Stimulated activated CD4-positive, alpha-beta T cell treated with anti-CD3 and anti-CD28 coated beads, Interleukin-15, amount 100 ng/mL, for 24 hours (primary cell): ENCODE data around the gene PTPRM.
"Not testable (repeated sequence)": the region's sequence is repeated elsewhere in the genome, so short reads cannot be mapped to it uniquely, and the experiment has no call there.

Source experiments
- DNase-seq: peaks from one replicate; pipeline ENCODE4 v3.0.0-alpha.2; 2020

Gene PTPRM

DNA sequence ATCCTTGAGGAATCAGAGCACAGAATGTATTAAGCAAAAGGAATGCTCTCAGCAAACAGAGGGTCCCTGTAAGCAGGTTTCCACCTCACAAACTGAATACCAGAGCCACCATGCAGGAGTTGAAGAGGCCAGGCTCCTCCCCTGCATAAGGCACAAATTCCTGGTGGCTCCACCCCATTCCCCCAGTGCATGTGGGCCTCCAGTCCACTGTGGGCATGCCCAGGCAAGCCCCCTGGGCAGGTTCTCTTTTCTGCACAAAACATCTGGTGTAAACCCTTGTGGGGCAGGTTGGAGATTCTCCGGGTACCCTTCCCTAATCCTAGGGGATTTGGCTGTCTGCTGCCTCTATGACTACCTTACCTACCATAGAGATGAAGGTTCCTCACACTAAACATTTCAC lies 166.5 kb downstream of the PTPRM start:
- no peak for DNase-seq

DNA sequence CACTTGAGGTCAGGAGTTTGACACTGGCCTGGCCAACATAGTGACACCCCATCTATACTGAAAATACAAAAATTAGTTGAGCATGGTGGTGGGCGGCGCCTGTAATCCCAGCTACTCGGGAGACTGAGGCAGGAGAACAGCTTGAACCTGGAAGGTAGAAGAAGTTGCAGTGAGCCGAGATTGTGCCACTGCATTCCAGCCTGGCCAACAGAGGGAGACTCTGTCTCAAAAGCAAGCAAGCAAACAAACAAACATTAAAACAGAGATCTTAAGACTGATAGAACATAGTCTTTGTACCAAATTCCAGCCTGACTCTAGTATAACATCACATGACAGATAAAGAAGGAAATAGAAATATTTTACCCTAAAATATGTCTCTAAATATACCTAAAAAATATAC lies 168.1 kb downstream of the PTPRM start:
- DNase-seq, result no peak

GRCh38 chr18:7735626-7736175 lies 168.6 kb downstream of the PTPRM start:
- DNase-seq, result no peak

GRCh38 chr18:7736526-7736925 lies 169.4 kb downstream of the PTPRM start:
- not testable (repeated sequence) for DNase-seq

GRCh38 chr18:7737550-7737949 lies 170.4 kb downstream of the PTPRM start:
- no peak for DNase-seq

- DNase-seq, result no peak
Observed at GRCh38 chr18:7740821-7741220, 173.7 kb downstream of the PTPRM start.

DNA sequence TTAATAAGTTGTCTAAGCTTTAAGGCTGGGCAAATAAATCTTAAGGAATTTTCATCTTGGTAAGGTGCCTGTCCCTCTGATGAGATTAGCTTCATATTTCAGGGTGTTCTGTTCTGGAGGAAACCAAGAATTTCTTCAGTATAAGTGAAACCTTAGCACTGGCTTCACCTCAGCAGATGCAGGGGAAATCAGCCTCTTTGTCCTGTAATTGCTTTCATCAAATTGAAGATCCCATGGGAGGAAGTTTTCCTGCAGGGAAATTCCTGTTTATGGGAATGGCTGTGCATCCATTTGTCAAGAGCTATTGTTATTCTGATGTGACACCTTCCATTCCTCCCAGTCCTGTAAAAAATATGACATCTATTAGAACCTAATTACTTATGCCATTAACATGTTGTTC lies 174.5 kb downstream of the PTPRM start:
- no peak for DNase-seq

GRCh38 chr18:7742224-7742623 lies 175.1 kb downstream of the PTPRM start:
- no peak for DNase-seq

DNA sequence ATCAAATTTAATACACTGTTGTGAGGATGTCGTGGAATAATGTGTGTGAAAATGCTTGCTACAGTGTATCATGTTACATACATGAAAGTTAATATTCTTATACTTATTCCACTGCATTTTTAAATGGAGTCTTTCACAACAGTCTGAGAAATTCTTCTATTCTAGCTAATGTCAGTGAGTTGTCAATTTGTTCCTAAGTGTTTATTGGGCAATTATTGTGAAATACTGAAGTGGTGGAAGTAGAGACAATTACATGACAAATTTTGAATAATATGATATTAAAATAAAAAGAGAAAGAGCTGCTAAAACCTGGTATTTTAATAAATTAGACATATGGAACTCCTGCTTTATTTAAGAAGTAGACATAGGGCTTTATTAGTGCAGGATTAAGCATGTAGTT lies 176.1 kb downstream of the PTPRM start:
- no peak for DNase-seq

- DNase-seq, result no peak
Observed at GRCh38 chr18:7746106-7746505, 179.0 kb downstream of the PTPRM start.

GRCh38 chr18:7748251-7749007 lies 181.3 kb downstream of the PTPRM start:
- no peak for DNase-seq

- no peak for DNase-seq
Observed at GRCh38 chr18:7749008-7749405, 181.9 kb downstream of the PTPRM start.

DNA sequence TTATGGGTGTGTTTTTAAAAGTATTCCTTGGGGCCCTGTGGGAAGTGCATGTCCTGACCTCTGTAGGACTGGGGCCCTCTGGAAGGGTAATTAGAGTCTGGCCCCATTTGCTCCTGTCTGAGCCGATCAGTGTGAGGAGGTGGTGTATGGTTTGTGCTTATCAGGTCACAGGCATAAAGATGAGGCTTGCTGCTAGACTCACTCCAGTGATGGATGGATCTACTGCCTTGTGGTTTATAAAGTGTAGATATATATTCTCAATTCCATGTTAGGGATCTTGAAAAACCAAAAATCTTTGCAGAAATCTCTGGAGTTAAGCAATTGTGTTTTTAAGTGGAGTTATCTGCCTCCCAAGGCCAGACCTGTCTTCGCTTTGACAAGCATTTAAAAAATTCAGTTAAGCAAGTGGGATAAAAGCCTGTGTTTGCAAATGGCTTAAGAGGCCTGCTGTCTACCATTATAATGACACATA lies 182.4 kb downstream of the PTPRM start:
- no peak for DNase-seq

DNA sequence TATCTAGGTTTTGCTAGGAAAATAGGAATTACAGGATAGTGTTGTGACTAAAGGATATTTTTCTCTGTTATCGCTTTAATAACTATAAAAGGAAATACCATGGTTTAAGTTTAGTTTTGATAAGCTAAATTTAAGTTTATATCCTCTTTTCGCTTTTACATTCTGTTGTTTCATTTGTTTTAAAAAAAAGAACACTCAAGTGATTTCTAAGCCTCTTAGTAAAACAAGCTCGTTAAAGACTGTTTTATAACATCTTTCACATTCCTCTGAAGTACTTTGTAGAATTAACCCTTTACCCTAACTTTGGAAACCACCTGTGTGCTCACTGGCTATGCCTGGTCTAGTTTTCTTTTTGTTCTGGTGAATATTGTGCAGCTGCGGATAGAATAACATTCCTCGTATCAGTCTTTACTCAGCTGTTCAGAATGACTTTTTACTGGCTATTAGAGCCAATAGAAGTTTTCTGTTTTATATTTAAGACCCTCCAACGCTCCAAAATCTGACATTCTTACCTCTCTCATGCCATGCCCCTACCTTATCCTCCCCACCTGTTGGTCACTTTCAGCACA lies 183.1 kb downstream of the PTPRM start:
- DNase-seq, result no peak

- DNase-seq, result no peak
Observed at GRCh38 chr18:7750966-7751365, 183.8 kb downstream of the PTPRM start.

- no peak for DNase-seq
Observed at GRCh38 chr18:7754258-7754657, 187.1 kb downstream of the PTPRM start.

GRCh38 chr18:7754725-7755181 lies 187.6 kb downstream of the PTPRM start:
- DNase-seq, result no peak

GRCh38 chr18:7755753-7756475 lies 188.8 kb downstream of the PTPRM start:
- no peak for DNase-seq

DNA sequence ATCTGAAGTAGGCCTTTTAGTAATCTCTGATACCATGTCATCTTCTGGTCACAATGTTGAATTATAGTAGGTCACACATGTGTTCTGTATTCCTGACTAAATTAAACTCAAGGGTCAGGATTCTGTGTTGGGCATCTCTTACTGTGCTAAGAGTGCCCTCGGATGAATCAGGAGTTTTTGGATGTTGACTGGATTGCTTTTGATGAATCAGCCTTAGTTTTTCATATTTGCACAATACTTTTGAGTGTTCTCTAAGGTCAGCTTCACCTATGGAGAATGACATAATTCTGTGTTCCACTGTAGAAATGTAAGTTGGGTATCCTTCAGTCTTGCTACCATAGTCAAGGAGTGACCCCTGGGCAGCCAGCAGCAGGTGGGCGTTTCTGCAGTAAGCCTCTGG lies 190.1 kb downstream of the PTPRM start:
- no peak for DNase-seq

DNA sequence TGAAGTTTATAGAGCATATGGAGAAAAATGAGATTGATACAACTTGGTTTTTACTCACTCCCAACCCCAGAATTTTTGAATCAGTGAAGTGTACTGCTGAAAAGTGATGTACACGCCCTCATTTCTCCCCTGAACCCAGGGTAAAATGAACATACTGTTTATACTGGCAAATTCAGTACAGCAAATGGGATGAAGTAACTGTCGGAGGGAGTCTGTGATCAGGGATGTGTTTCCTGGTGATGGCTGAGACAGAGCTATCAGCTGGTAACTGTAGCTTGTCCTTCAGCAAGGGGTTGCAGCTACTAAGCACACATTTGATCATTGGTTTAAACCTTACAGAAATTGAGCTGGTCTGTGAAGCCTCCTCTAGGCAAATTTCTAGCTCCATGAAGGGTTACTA lies 191.6 kb downstream of the PTPRM start:
- DNase-seq, result no peak

DNA sequence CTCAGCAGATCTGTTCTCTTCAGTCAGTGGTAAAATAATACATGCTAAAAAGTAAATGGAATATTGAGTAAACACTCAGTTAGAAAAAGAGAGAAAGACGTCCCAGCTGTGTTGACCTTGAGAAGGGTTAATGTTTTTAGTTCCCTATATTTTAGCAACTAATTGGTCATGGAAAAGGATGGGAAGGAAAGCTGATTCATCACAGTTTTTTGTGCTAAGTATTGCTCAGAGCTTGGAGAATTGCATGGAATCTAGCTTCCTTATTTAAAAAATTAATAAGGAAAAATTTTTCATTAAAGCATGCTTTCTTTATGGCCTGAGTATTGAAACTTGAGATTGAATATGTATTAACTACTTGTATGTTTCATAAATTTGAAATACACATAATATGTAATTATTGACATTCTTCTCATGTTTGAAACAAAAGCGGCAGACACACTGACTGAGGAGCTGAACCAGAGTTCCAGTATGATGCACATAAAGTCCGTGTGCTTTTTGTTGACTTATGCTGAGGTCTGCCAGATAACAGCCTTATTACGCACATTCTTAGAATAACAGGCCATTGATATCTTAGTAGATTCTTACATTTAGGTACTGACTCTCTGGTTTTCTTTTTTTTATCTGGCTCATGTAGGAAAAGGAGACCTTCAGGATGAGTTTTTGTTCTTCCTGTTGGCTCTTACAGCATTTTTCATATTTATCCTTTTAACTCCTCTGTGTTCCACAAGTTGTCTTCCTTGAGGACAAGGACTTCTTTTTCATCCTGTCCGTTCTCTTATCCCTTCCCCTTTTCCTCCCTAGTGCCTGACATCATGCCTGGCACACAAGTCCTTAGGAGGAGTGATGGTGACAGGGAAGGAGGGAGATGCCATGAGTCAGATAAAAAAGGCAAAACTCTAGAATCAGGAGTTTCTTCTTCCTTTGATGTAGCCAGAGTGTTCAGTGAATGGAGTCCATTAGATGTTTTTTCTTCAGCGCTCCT lies 194.1 kb downstream of the PTPRM start:
- no peak for DNase-seq

GRCh38 chr18:7764405-7764804 lies 197.3 kb downstream of the PTPRM start:
- no peak for DNase-seq
